ENCODE data around the gene ANKRD33.

ANKRD33 gene

GRCh38 chr12:51848326-51848727 lies 39.6 kb upstream of the ANKRD33 start, which contains the start of gene FIGNL2:
TSS of gene FIGNL2 (minus strand) at chr12:51848718. CDS start at chr12:51822413, 26,305 bp downstream.
- DNase-seq, result no peak
- Histone ChIP-seq H3F3A (ENCODE audit: insufficient read depth, low read length) (no peaks in the 10 kb centered on the region), H3K9me2 (replicated peaks; ENCODE audit: insufficient read depth, low read length) (no peaks in the 10 kb centered on the region), H3K27me3 (replicated peaks; ENCODE audit: insufficient read depth, low read length) (peaks cover 76% of the 10 kb centered on the region), H3K9ac (ENCODE audit: low read length) (no peak within 1 kb of the TSS), H4K20me1 (ENCODE audit: insufficient read depth, low read length) (no peaks in the 10 kb centered on the region), H3K9me3 (replicated peaks; ENCODE audit: insufficient read depth, low read length) (no peaks in the 10 kb centered on the region), H3K36me3 (replicated peaks; ENCODE audit: insufficient read depth, low read length) (no peaks in the 10 kb centered on the region), H3K4me1 (ENCODE audit: low read length) (no peaks in the 10 kb centered on the region), H2AFZ (ENCODE audit: low read length) (no peak within 1 kb of the TSS), H3K79me2 (ENCODE audit: low read length) (no peaks in the 10 kb centered on the region), H3K4me3 (ENCODE audit: low read length) (no peak within 1 kb of the TSS), H3K4me2 (ENCODE audit: low read depth, low read length) (no peak within 1 kb of the TSS), H3K27ac (ENCODE audit: low read length) (no peak within 1 kb of the TSS)
- no peak for TF ChIP-seq EZH2 (optimal IDR thresholded peaks at IDR 0.05; ENCODE audit: low read depth, low read length)
- no peak for TF ChIP-seq CTCF (IDR thresholded peaks at IDR 0.05; ENCODE audit: low read length)
- TF ChIP-seq EZH2phosphoT487 (IDR thresholded peaks at IDR 0.05; ENCODE audit: low read length), result no peak

- no peaks in the 10 kb centered on the region for H3K36me3 ChIP-seq (replicated peaks; ENCODE audit: insufficient read depth, low read length)
Observed at GRCh38 chr12:51848841-51849735, 38.8 kb upstream of the ANKRD33 start.

GRCh38 chr12:51850081-51850964 lies 37.6 kb upstream of the ANKRD33 start:
- Histone ChIP-seq H4K20me1 (ENCODE audit: insufficient read depth, low read length) (no peaks in the 10 kb centered on the region), H3K9ac (ENCODE audit: low read length) (no peak overlapping the region), H3K4me3 (ENCODE audit: low read length) (no peak overlapping the region), H3F3A (ENCODE audit: insufficient read depth, low read length) (no peaks in the 10 kb centered on the region), H3K27ac (ENCODE audit: low read length) (no peak overlapping the region), H3K79me2 (ENCODE audit: low read length) (no peaks in the 10 kb centered on the region), H3K27me3 (replicated peaks; ENCODE audit: insufficient read depth, low read length) (peaks cover 56% of the 10 kb centered on the region), H2AFZ (ENCODE audit: low read length) (no peak overlapping the region), H3K9me2 (replicated peaks; ENCODE audit: insufficient read depth, low read length) (no peaks in the 10 kb centered on the region), H3K4me1 (ENCODE audit: low read length) (no peaks in the 10 kb centered on the region), H3K36me3 (replicated peaks; ENCODE audit: insufficient read depth, low read length) (no peaks in the 10 kb centered on the region), H3K4me2 (ENCODE audit: low read depth, low read length) (no peak overlapping the region), H3K9me3 (replicated peaks; ENCODE audit: insufficient read depth, low read length) (no peaks in the 10 kb centered on the region)
- no peak for TF ChIP-seq EZH2 (optimal IDR thresholded peaks at IDR 0.05; ENCODE audit: low read depth, low read length)
- no peak for TF ChIP-seq EZH2phosphoT487 (IDR thresholded peaks at IDR 0.05; ENCODE audit: low read length)
- TF ChIP-seq CTCF (IDR thresholded peaks at IDR 0.05; ENCODE audit: low read length), result no peak
- DNase-seq, result no peak

More at GRCh38 chr12:51848841-51849735, 38.8 kb upstream of the ANKRD33 start:
- Histone ChIP-seq H3K9ac (ENCODE audit: low read length) (no peak overlapping the region), H3F3A (ENCODE audit: insufficient read depth, low read length) (no peaks in the 10 kb centered on the region), H3K4me2 (ENCODE audit: low read depth, low read length) (no peak overlapping the region), H3K9me2 (replicated peaks; ENCODE audit: insufficient read depth, low read length) (no peaks in the 10 kb centered on the region), H3K9me3 (replicated peaks; ENCODE audit: insufficient read depth, low read length) (no peaks in the 10 kb centered on the region), H3K27me3 (replicated peaks; ENCODE audit: insufficient read depth, low read length) (peaks cover 68% of the 10 kb centered on the region), H3K27ac (ENCODE audit: low read length) (no peak overlapping the region), H3K4me3 (ENCODE audit: low read length) (no peak overlapping the region), H3K4me1 (ENCODE audit: low read length) (no peaks in the 10 kb centered on the region), H2AFZ (ENCODE audit: low read length) (no peak overlapping the region), H3K79me2 (ENCODE audit: low read length) (no peaks in the 10 kb centered on the region), H4K20me1 (ENCODE audit: insufficient read depth, low read length) (no peaks in the 10 kb centered on the region)
- no peak for TF ChIP-seq EZH2 (optimal IDR thresholded peaks at IDR 0.05; ENCODE audit: low read depth, low read length)
- no peak for TF ChIP-seq EZH2phosphoT487 (IDR thresholded peaks at IDR 0.05; ENCODE audit: low read length)
- no peak for TF ChIP-seq CTCF (IDR thresholded peaks at IDR 0.05; ENCODE audit: low read length)
- DNase-seq, result no peak
